ENCODE measurements around the gene SYNGAP1.
"Not testable (repeated sequence)": the region's sequence is repeated elsewhere in the genome, so short reads cannot be mapped to it uniquely, and the experiment has no call there.

The SYNGAP1 gene

GRCh38 chr6:33391922-33392594 lies 27.8 kb upstream of the SYNGAP1 start:
- Mint-ChIP-seq H3K36me3 (no peaks in the 10 kb centered on the region), H3K27ac (peak overlapping the region; percentile 91), H3K4me1 (peaks cover 18% of the 10 kb centered on the region), H3K4me3 (peak overlapping the region; percentile 81), H3K9me3 (no peaks in the 10 kb centered on the region), H3K27me3 (no peaks in the 10 kb centered on the region)

GRCh38 chr6:33392595-33392948 lies 27.3 kb upstream of the SYNGAP1 start:
- peak overlapping the region; percentile 81 for H3K4me3 Mint-ChIP-seq
- H3K36me3 Mint-ChIP-seq: no peaks in the 10 kb centered on the region
- H3K27me3 Mint-ChIP-seq: no peaks in the 10 kb centered on the region
- no peaks in the 10 kb centered on the region for H3K9me3 Mint-ChIP-seq
- no peak overlapping the region for H3K27ac Mint-ChIP-seq
- peaks cover 18% of the 10 kb centered on the region for H3K4me1 Mint-ChIP-seq

GRCh38 chr6:33392979-33393378 lies 26.9 kb upstream of the SYNGAP1 start:
- no peak overlapping the region for H3K27ac Mint-ChIP-seq
- H3K4me1 Mint-ChIP-seq: peaks cover 18% of the 10 kb centered on the region
- H3K36me3 Mint-ChIP-seq: no peaks in the 10 kb centered on the region
- H3K4me3 Mint-ChIP-seq: no peak overlapping the region
- H3K27me3 Mint-ChIP-seq: no peaks in the 10 kb centered on the region
- H3K9me3 Mint-ChIP-seq: no peaks in the 10 kb centered on the region

- Mint-ChIP-seq H3K4me3 (no peak overlapping the region), H3K4me1 (peaks cover 3% of the 10 kb centered on the region), H3K27me3 (no peaks in the 10 kb centered on the region), H3K27ac (no peak overlapping the region), H3K9me3 (no peaks in the 10 kb centered on the region), H3K36me3 (no peaks in the 10 kb centered on the region)
Observed at GRCh38 chr6:33397541-33397940, 22.3 kb upstream of the SYNGAP1 start.

- H3K36me3 Mint-ChIP-seq, H3K27me3 Mint-ChIP-seq, H3K4me1 Mint-ChIP-seq, H3K9me3 Mint-ChIP-seq, H3K4me3 Mint-ChIP-seq, H3K27ac Mint-ChIP-seq: not testable (repeated sequence)
Observed at GRCh38 chr6:33398601-33399000, 21.3 kb upstream of the SYNGAP1 start.

- not testable (repeated sequence) for H3K27ac Mint-ChIP-seq, H3K4me1 Mint-ChIP-seq, H3K27me3 Mint-ChIP-seq, H3K4me3 Mint-ChIP-seq, H3K9me3 Mint-ChIP-seq, H3K36me3 Mint-ChIP-seq
Observed at GRCh38 chr6:33399881-33400280, 20.0 kb upstream of the SYNGAP1 start.

- no peak overlapping the region for H3K4me3 Mint-ChIP-seq
- H3K4me1 Mint-ChIP-seq: peaks cover 9% of the 10 kb centered on the region
- H3K27ac Mint-ChIP-seq: no peak overlapping the region
- no peaks in the 10 kb centered on the region for H3K36me3 Mint-ChIP-seq
- H3K9me3 Mint-ChIP-seq: no peaks in the 10 kb centered on the region
- H3K27me3 Mint-ChIP-seq: no peaks in the 10 kb centered on the region
Observed at GRCh38 chr6:33404884-33405283, 15.0 kb upstream of the SYNGAP1 start.

- Mint-ChIP-seq H3K9me3 (no peaks in the 10 kb centered on the region), H3K4me3 (no peak overlapping the region), H3K27ac (peak overlapping the region; percentile 68), H3K36me3 (no peaks in the 10 kb centered on the region), H3K27me3 (no peaks in the 10 kb centered on the region), H3K4me1 (peaks cover 11% of the 10 kb centered on the region)
Observed at GRCh38 chr6:33405386-33405940, 14.4 kb upstream of the SYNGAP1 start.

- Mint-ChIP-seq H3K9me3 (no peaks in the 10 kb centered on the region), H3K27me3 (no peaks in the 10 kb centered on the region), H3K4me3 (no peak overlapping the region), H3K27ac (peak overlapping the region; percentile 25), H3K36me3 (no peaks in the 10 kb centered on the region), H3K4me1 (peaks cover 11% of the 10 kb centered on the region)
Observed at GRCh38 chr6:33406126-33406525, 13.7 kb upstream of the SYNGAP1 start.

- Mint-ChIP-seq H3K9me3 (no peaks in the 10 kb centered on the region), H3K4me1 (peaks cover 18% of the 10 kb centered on the region), H3K27ac (no peak overlapping the region), H3K4me3 (no peak overlapping the region), H3K27me3 (no peaks in the 10 kb centered on the region), H3K36me3 (no peaks in the 10 kb centered on the region)
Observed at GRCh38 chr6:33407132-33407718, 12.6 kb upstream of the SYNGAP1 start.

- peaks cover 47% of the 10 kb centered on the region for H3K4me1 Mint-ChIP-seq
- H3K36me3 Mint-ChIP-seq: peaks cover 5% of the 10 kb centered on the region
- no peaks in the 10 kb centered on the region for H3K27me3 Mint-ChIP-seq
- peak overlapping the region; percentile 92 for H3K4me3 Mint-ChIP-seq
- H3K27ac Mint-ChIP-seq: peak overlapping the region; percentile 82
- H3K9me3 Mint-ChIP-seq: no peaks in the 10 kb centered on the region
Observed at GRCh38 chr6:33410050-33410710, 9.7 kb upstream of the SYNGAP1 start.

GRCh38 chr6:33410711-33411631 lies 8.9 kb upstream of the SYNGAP1 start, which contains the start of gene PHF1:
TSS of gene PHF1 (plus strand) at chr6:33411014. CDS start at chr6:33412264, 1,250 bp downstream.
- Mint-ChIP-seq H3K36me3 (peaks cover 7% of the 10 kb centered on the region), H3K27me3 (no peaks in the 10 kb centered on the region), H3K4me1 (peaks cover 55% of the 10 kb centered on the region), H3K4me3 (peak within 1 kb of the TSS; percentile 92), H3K9me3 (no peaks in the 10 kb centered on the region), H3K27ac (peak within 1 kb of the TSS; percentile 82)

GRCh38 chr6:33411632-33412005 lies 8.2 kb upstream of the SYNGAP1 start:
- no peaks in the 10 kb centered on the region for H3K27me3 Mint-ChIP-seq
- peak overlapping the region; percentile 76 for H3K4me3 Mint-ChIP-seq
- H3K9me3 Mint-ChIP-seq: no peaks in the 10 kb centered on the region
- H3K36me3 Mint-ChIP-seq: peaks cover 9% of the 10 kb centered on the region
- peak overlapping the region; percentile 57 for H3K27ac Mint-ChIP-seq
- peaks cover 61% of the 10 kb centered on the region for H3K4me1 Mint-ChIP-seq

- H3K4me3 Mint-ChIP-seq: peak overlapping the region; percentile 56
- peaks cover 9% of the 10 kb centered on the region for H3K36me3 Mint-ChIP-seq
- H3K27me3 Mint-ChIP-seq: no peaks in the 10 kb centered on the region
- peak overlapping the region; percentile 10 for H3K27ac Mint-ChIP-seq
- peaks cover 69% of the 10 kb centered on the region for H3K4me1 Mint-ChIP-seq
- H3K9me3 Mint-ChIP-seq: no peaks in the 10 kb centered on the region
Observed at GRCh38 chr6:33412140-33413009, 7.5 kb upstream of the SYNGAP1 start.
